DMS53 (cell line): ENCODE data around the gene C3orf70.

Experiments used
- DNase-seq: peaks from one replicate; lab custom pipeline; 2025; lab: John Stamatoyannopoulos, UW

The C3orf70 gene

DNA sequence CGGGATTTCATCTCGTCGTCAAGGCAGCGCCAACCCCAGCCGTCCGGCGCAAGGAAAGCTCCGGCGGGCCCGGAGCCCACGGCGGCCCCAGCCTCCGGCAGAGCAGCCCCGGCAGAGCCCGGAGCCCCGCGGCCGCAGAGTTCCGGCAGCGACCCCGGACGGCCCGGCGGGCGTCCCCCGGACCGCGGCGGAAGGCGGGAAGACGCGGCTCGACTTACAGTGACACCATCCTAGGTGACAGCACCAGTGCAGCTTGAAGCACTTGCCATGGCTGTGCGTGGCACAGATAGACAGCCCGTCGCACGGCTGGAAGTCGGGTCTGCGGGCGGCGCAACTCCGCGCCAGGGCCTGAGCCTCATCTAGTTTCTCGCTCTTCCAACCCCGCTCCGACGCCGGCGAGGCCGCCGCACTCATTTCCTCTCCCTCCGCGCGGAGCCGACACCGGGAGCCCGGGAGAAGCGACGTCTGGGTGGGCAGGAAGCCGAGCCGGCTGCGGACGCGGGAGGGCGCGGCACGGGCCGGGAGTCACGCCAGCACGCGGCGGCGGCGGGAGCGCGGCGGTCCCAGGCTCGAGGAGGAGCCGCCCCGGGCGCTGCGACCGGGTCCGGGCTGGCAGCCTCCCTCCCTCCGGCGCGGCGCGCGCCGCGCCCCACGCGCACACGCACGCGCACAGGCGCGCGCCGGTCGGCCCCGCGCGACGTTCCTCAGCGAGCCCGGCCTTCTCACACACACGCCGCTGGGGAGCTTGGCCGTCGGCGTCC, at the start of gene C3orf70:
Gene C3orf70, minus strand, starts transcription at position 651 of the 761 bp plus-strand sequence. Its CDS starts 237 bp downstream, at position 414.
- DNase-seq, result peak; percentile 86

DNA sequence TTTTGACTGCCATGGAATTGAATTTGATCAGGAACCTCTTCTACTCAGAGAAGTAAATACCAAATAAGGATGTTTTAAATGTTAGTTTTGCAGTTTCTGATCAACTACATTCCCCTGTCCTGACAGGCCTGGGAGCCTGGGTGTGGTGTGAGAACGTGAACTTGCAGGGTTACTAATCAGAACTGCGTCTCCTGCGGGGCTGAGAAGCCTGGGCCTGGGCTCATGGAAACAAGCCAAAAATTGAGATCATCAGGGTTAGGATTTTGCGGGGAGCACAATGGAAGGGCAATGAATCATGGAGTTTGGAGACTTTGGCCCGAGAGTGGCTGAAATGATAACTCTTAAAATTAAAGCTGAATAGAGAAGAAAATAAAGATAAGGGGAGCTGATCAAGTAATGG, 47.8 kb upstream of the C3orf70 start:
- no peak for DNase-seq

DNA sequence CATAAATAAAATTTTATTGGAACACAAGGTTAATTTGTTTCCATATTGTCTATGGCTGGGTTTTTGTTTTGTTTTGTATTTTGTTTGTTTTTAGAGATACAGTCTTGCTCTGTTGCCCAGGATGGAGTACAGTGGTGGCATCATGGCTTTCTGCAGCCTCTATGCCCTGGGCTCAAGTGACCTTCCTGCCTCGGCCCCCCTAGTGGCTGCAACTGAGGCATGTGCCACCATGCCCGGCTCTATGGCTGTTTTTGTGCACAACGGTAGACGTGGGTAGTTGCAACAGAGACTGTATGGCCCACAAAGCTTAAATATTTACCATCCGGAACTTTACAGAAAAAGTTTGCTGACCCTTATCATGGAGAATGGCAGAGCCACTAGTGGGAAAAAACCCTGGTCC, 46.8 kb upstream of the C3orf70 start:
- no peak for DNase-seq

DNA sequence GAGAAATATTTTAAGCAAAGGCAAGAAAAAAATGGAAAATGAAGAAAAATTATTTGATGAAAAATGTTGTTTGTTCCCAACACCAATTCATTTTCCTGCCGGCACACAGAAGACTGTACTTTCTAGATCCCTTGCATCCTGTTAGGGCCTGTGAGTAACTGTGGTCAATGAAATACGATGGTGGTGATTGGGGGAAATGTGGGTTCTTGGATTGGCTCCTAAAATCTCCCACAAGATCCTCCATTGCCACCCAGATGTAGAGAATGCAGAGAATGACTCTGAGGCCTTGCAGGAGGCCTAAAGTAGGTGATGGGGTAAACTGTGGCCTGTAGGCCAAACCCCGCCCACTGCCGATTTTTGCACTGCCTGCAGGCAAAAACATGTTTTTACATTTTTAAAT, 46.3 kb upstream of the C3orf70 start:
- no peak for DNase-seq

DNA sequence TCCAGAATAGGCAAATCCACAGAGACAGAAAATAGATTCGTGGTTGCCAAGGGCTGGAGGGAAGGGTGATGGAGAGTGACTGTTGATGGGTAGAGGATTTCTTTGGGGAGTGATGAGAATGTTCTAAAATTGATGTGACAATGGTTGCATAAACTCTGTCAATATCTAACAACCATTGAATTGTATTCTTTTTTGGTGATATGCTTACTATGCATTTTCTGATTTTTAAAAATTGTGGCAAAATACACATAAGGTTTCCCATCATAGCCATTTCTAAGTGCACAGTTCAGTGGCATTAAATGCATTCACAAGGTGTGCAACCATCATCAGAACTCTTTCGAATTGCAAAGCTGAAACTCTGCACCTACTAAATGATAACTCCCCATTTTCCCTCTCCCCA, 44.2 kb upstream of the C3orf70 start:
- no peak for DNase-seq

DNA sequence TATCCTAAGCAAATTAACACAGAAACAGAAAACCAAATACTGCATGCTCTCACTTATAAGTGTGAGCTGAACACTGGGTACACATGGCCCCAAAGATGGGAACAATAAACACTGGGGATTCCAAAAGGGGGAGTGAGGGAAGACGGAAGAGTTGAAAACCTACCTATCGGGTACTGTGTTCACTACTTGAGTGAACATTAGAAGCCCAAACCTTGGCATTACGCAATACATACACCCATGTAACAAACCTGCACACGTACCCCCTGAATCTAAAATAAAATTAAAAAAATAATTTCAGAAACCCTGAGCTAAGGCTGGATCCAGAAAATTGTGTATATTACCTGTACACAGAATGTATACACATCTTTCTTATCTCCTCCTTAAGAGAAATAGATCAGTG, 42.8 kb upstream of the C3orf70 start:
- no peak for DNase-seq

- DNase-seq, result peak; percentile 23
Observed at GRCh38 chr3:185188816-185189215, 36.0 kb upstream of the C3orf70 start.

DNA sequence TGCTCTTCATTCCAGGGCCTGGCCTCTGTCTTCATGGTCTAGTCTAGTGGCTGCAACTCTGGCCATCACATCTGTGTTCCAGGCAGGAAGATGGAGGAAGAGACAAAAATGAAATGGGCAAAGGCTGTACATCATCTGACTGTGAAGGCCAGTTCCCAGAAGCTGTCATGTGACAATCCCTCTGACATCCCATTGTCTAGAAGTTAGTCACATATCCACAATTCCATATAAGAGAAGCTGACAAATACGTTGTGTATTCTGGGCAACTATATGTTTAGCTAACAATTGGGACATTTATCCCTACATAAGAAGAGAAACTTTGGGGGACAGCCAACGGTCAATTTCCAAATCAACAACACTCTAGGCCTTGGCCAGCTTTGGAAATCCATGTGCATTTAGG, 34.5 kb upstream of the C3orf70 start:
- DNase-seq, result no peak

DNA sequence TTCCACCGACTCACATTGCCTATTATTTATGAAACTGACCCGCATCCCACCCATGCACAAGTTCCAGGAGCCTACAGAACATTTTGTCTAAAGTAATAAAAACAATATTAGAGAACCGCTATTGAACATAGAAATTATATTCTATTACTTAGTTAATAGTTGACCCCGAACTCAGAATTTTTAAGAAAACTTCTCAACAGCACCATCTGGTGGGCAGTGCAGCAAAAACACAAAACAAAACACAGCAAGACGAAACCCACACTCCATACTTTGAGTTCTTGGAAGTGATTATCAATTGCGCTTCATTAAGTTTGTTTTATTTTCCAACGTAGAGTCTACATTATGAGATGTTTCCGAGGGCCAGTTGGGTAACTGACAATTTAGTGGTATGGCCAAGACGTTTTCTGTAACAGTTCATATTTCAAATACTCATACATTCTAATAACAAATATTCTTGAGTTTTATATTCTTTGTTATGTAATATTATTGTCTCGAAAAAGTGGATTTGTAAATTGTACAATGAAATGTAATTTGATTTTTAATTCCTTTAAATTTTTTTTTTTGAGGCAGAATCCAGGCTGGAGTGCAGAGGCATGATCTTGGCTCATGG, 24.0 kb upstream of the C3orf70 start:
- peak; percentile 52 for DNase-seq

DNA sequence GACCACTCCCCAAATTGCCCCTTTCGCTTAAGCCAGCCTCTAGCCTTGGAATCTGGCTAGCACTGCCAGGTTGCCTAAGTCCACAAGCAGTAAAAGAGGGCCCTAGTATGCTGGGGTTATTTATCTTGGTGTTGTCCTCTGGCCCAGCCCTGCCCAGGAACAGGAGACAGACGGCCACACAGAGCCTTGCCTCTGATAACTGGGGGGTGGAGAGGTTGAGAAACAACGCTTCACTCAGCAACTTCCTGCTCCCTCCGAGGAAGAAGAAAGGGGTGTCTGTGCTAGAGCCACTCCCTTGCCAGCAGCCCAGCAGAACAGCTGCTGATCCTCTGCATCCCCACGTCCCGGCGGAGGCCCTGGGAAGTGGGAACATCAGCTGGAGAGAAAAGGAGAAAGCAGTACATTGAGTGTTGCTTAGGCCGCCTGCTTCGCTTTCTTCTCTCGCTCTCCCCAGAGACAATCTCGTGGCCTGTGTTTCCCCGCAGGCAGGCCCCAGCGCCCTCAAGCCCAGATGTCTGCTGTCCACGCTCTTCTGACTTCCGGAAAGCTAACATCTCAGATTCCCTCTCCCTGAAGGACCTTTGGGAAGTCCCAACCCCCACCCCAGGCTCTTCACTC, 22.6 kb upstream of the C3orf70 start:
- no peak for DNase-seq

GRCh38 chr3:185172086-185173049, 19.5 kb upstream of the C3orf70 start:
- DNase-seq, result no peak

GRCh38 chr3:185164428-185165217, 11.8 kb upstream of the C3orf70 start:
- DNase-seq, result no peak

DNA sequence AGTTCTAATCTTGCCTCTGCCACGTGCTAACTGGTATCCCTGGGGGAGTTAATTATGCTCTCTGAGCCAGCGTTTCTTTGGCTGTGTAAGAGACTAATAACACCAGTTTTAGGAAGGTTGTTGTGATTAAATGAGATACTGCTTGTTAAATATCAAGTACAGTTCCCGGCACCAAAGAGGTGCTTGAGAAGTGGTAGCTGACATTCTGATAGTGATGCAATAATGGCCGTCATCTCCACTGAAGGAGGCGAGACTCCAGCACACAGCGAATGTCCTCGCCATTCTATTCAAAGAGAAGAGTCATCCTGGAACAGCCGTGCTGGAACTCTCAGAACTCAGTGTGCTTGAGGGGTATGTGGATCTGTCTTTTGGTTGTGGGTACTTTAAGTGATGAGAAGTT, 9.8 kb upstream of the C3orf70 start:
- DNase-seq, result no peak

DNA sequence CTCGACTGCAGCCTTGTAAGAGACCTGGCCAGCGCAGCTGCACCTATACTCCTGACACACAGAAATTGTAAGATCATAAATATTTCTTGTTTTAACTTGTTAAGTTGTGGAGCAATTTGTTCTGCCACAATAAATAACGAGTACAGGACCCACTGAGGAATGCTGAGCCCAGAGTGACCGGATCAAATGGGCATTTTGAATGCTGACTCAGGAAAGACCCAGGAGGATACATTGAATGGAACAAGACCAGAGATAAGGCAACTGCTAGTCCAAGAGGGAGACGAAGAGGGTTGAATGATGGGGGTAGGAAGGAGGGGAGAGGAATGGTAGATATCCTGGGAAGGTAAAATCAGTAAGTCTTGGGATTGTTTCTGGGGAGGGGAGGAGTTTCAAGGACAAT, 8.9 kb upstream of the C3orf70 start:
- DNase-seq, result no peak

GRCh38 chr3:185157347-185157746, 4.5 kb upstream of the C3orf70 start:
- no peak for DNase-seq

DNA sequence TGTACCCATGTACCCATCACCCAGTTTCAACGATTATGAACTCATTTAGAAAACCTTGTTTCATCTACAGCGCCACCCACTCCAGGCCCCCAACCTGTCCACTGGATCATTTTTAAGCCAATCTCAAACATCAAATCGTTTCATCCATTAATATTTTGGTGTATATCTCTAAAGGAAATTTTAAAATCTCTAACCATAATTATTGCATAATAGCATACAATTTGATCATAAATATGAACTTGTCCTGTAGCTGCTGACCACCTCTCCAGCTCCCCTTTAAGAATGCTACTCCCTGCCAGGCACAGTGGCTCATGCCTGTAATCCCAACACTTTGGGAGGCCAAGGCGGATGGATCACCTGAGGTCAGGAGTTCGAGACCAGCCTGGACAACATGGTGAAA, 2.8 kb upstream of the C3orf70 start:
- DNase-seq, result no peak

DNA sequence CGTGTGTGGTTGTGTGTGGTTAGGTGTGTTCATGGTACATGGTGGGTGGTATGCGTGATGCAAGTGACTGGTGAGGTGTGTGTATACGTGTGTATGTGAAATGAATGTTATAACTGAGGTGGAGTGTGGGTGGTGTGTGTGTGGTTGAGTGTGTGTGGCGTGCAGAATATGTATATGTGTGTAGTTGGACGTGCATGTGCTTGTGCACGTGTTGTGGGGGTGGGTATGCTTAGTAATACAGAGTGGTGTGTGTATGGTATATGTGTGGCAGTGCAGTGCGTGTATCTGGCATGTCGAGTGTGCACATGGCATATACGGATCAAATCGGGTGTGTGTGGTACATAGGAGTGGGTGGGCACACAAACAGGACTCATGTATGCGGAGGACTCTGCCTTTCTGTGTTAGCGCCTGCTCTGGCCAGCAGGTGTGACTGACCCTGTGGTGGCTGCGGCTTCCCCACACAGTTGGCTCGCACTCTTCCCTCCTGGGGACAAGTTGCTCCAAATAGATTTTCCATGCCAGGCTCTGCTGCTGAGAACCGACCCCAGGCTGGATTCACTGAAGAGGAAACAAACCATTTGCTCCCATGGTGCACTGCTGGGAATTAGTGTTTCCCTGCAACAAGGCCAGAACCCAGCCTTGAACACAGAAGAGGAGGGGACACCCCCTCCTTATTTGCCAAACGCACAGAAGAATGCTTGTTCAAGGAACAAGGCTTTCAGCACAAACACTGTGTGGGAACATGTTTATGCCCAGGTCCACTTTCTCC, 1.2 kb upstream of the C3orf70 start:
- no peak for DNase-seq

- DNase-seq, result peak; percentile 51
Observed at GRCh38 chr3:185153171-185153771, 411 bp upstream of the C3orf70 start.

DNA sequence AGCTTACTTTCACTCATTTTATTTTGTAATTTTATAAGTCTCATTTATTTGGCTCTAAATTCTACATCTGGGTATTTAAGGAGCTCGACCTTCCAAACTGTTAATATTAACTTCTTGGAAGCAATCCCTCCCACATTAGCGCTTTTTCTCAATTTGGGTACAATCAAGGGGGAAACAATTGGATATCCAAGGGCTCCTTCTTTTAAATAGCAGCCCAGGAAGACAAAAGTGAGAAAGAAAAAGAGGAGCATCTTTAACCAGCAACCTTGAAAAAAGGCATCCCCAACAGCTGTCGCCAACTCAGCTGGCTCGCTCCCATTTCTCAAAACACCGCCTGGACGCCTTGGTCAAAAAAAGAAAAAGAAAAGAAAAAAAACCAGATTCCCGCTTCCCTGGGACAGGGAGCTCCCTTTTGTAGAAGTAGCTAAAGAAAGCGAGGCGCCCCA, 873 bp downstream of the C3orf70 start:
- DNase-seq, result no peak
